GM04503 (cell line): Measurements from ENCODE around the gene ZSCAN26.
"Not testable (repeated sequence)": the region's sequence is repeated elsewhere in the genome, so short reads cannot be mapped to it uniquely, and the experiment has no call there.

ENCODE experiments used
- DNase-seq: peaks from one replicate; pipeline ENCODE4 v3.0.0-alpha.2; 2012; ENCODE audit warnings: low read depth

ZSCAN26 gene

DNA sequence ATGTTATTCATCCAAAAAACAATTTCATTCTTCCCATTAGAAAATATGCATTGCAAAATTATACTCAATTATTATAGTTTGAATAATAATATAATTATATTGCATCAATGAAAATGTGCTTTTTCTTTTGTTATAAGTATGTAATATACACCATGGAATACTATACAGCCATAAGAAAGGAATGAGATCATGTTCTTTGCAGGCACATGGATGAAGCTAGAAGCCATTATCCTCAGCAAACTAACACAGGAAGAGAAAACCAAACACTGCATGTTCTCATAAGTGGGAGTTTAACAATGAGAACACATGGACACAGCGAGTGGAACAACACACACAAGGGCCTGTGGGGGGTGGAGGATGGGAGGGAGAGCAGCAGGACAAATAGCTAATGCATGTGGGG lies 9.9 kb upstream of the ZSCAN26 start:
- no peak for DNase-seq

DNA sequence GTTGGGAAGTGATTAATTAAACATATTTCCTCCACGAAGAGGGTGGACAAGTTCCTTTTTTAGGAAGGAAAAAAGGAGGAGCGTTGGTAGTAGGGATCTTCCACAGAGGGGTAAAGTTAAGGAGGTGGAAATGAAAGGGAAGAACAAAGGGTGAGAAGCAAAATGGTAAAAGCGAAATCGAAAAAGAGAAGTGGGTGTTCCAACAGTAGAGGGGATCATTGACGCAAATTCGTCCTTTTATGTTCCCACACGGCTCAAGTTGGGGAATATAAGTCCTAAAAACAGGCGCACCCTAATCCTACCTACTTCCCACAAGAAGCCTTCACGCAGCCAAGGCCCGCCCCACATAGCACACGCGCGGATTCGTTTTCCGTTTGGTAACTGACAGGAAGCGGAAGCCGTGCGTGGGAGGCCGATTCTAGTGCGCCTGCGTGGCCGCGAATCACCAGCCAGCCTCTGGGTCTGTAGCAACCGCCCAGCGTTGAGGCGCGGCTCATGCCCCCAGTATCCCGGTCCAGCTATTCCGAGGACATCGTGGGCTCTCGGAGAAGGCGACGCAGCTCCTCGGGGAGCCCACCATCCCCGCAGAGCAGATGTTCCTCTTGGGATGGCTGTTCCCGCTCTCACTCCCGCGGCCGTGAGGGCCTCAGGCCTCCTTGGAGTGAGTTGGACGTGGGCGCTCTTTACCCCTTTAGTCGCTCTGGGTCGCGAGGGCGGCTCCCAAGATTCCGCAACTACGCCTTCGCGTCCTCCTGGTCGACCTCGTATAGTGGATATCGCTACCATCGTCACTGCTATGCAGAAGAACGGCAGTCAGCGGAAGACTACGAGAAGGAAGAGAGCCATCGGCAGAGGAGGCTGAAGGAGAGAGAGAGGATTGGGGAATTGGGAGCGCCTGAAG lies 7.8 kb upstream of the ZSCAN26 start, which contains the start of gene NKAPL:
NKAPL (plus strand) TSS at position 421 of the 901 bp plus-strand sequence; CDS start at position 496, 75 bp downstream.
- no peak for DNase-seq

DNA sequence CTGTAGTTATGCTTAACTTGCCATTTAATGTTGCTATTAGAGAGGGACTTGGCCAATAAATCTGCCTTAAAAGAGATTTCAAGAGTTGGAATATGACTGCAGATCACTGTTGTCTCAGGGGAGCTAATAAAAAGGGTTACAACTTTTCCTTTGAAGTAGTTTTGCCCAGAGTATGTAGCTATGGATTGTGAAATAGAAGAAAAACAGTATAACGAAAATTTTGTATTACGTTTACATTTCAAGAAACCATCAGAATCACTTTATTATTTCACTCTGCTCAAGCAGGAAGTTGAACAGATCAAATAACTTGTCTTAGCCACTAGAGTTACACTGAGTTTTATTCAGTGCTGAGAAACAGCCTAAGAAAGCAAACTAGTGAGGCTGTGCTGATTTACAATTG lies 3.0 kb upstream of the ZSCAN26 start:
- DNase-seq = no peak

DNA sequence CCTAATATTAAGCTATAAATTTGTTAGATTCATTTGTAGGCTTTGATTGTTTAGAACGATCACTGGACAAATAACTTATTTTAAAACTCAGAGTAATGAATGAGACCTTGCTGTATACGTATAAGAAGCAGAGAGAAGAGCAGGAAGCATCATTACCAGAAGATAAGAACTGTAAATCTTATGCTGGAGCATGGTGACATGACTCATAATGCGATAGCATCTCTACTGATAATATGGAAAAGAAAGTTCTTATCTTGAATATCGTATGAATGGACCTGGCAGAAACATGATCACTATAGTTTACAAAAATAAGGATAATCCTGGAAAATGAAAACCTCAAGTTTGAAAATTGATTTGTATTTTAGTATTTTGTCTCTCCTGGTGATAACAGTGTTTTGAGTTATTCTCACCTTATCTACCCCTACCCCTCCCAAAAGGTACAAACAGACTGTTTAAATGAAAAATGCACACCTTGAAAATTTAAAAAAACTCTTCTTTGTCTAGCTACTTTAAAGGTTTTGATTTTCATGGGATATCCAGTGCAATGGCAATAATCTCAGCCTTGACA lies 2.0 kb upstream of the ZSCAN26 start:
- no peak for DNase-seq

DNA sequence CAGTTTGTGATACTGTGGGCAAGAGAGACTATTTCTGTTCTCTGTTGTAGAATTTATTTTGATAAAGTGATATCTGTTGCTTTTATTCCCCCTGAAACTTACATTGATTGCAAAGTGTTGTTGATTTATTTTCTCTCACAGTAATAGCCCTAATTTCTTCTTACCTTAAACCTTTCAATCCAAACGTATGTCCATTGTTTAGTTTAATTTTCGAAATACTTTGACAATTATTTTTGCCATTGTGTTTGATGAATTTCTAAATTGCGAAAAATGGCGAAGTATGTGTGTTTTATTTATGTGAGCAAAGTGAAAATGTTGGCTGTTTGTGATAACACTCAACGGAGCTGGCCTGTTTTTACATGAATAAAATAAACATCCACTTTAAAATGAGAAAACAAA lies 381 bp upstream of the ZSCAN26 start:
- DNase-seq = no peak

DNA sequence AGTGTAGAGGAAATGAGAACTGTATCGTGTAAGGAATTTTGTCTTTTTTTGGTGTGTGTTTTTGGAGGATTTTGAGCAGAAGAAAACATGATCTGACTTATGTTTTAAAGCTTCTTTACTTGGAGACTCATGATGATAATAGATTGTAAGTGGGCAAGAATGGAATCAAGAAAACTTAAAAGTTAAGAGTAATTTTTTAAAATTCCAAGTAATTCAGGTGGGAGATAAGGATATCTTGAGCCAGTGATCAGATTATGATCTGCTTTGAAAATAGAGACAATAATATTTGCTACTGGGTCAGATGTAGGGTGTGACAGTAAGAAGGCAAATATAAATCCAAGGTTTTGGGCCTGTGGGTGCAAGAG lies 734 bp downstream of the ZSCAN26 start:
- no peak for DNase-seq

DNA sequence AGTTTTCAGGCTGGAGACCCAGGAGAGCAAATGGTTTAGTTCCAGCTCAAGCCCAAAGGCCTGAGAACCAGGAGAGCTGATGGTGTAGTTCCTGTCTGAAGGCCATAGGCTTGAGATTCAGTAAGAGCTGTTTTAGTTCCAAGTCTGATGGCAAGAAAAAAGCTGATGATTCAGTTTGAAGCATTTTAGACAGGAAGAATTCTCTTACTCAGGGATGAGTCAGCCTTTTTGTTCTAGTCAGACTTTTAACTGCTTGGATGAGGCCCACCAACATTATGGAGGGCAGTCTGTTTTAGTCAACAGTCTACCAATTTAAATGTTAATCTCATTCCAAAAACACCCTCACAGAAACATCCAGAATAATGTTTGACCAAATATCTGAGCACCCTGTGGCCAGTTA lies 2.5 kb downstream of the ZSCAN26 start:
- peak; percentile 79 for DNase-seq

DNA sequence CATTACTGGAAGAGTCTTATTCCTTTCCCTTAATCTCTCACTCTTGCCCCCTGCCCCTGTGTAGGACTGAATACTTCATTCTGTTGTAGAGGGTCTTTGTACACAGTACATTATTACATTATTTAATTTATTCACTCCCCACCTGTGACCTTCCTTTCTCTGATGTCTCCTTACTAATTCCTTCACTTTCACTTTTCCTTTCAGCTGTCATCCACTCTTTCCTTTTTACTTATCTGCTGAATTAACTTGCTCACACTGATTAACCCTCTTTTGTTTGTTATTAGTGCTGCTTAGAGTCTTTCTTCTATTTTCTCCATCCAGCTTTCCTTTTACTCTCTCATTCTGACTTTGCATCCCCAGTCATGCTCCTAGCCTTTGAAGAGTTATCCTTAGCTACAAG lies 7.9 kb downstream of the ZSCAN26 start:
- no peak for DNase-seq

DNA sequence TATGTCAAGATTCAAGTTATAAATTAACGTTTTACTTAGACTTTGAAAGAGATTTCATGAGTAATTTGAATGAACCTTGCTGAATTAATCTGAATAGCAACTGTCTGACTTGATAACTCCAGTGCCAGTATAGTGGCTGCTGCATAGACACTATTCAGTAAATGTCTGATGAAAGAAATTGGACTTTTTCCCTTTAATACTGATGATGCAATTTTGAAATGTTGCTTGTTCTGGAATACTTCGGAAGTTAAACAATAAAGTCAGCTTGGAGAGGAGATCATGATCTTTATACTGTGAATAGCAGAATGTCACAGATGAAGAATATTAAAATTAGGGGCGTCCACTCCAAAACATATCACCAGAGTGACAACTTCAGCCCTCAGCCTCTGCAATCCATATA lies 10.8 kb downstream of the ZSCAN26 start:
- no peak for DNase-seq

DNA sequence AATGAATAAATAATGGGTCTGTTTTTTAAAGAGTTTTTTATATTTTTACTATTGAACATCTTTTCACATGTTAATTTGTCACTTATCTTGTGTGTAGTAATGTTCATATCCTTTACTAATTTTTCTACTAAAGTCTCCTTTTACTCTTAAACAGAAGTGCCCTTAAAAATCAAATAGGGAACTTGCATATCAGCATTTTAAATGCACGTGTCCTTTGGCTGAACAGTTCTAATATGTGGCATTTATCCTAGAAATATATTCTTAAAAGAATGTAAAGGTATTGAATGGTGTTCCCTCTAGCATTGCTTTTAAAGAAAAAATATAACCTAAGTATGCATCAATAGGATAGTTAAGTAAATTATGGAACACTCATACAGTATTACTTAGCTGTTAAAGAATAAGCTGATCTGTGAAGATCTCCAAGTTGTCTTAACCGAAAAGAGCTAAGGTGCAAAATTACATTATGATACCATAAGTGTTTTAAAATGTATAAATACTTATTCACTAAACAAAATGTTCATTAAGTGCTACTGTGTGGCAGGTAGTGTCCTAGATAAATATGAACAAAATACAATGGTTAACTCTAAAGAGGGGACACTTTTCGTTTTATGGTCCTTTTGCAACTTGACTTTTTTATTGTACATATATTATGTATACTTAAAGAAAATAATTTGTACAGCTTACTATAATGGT lies 13.8 kb downstream of the ZSCAN26 start:
- DNase-seq = no peak

DNA sequence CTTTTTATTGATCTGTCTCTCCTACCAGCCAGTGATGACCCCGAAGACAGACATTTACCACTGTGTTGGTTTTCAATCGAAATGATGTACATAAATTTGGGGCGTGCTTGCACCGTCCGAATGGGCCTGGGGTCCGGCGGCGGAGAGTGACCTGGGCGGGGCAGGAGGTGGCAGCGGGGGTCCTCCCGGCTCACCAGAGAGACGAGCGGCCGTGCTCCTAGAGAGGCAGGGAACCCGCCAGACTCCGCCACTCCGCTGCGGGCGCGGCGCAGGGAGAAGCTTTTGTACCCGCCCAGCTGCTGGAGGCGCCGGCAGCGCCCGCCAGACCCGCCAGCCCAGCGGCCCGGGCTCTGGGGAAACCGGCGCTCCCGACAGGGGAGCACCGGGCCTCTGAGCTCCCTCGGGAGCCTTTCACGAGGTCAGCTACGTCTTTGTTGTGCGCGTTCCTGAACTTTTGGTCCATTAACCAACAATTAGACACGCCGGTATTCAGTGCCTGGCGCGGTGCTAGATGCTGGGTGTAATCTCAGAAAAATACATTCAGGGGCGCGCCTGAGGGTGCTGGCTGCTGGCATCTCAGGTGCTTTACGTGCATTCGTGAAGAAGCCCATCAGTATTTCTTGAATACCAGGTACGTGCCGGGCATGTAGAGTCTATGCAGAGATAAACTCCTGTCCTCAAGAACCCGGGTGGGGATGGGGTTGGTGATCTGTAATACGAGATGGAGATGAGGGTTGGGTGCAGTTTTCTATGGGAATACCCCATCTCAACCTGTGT lies 14.5 kb downstream of the ZSCAN26 start, which contains the start of gene PGBD1:
PGBD1 (plus strand) TSS at position 285 of the 777 bp plus-strand sequence. CDS start 2,242 bp downstream, outside the sequence.
- peak; percentile 11 for DNase-seq

DNA sequence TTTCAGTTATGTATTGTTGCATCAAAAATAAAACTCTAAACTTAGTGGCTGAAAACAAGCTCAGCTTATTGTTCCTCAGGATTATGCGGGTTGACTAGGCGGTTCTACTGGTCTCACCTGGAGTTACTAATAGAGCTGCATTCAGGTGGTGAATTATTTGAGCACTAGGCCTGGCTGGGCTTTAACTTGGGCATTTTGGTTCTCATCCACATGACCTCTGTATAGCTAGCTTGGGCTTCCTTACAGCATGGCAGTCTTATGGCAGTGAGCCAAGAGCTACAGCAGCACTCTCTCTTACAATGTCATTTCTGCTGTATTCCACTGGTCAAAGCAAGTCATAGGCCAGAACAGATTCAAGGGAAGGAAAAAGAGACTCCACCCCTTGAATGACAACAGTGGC lies 16.0 kb downstream of the ZSCAN26 start:
- DNase-seq = no peak

DNA sequence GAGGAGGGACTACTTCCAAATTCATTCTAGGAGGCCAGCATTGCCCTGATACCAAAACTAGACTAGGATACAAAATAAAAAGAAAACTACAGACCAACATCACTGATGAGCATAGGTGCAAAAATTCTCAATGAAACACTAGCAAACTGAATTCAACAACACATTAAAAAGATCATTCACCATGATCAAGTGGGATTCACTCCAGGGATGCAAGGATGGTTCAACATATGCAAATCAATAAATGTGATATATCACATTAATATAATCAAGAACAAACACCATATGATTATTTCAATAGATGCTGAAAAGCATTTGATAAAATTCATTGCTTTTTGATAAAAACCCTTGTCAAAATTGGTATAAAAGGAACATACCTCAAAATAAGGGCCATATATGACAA lies 24.6 kb downstream of the ZSCAN26 start:
- no peak for DNase-seq

DNA sequence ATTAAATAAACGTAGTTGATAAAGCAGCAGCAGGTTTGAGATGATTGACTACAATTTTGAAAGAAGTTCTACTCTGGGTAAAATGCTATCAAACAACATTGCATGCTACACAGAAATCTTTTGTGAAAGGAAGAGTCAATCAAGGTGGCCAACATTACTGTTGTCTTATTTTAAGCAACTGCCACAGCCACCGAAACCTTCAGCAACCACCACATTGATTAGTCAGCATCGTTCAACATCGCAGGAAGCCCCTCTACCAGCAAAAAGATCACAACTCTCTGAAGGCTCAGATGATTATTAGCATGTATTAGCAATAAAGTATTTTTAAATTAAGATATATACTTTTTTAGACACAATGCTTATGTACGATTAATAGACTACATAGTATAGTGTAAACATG lies 28.4 kb downstream of the ZSCAN26 start:
- no peak for DNase-seq

DNA sequence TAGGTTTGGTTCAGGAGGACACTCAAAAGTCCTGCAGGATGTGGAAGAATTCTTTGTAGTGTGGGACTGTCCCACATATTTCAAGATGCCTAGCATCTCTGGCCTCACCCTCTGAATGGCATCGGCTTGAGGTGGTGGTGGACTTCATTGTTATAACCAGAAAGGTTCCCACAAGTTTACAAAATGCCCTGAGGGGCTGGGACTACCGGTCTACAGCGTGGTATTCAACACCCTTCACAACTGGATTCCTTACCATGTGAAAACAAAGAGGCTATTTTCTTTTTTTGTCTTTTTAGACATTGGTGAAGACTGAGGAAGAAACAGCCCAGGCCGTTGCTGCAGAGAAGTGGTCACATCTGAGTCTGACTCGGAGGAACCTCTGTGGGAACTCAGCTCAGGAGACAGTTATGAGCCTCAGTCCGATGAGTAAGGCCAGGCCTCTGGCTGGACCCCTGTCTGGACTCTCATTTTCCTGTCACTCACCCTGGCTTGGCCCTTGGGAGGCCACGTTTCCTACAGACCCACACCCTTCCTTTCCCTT lies 29.6 kb downstream of the ZSCAN26 start:
- DNase-seq = no peak

DNA sequence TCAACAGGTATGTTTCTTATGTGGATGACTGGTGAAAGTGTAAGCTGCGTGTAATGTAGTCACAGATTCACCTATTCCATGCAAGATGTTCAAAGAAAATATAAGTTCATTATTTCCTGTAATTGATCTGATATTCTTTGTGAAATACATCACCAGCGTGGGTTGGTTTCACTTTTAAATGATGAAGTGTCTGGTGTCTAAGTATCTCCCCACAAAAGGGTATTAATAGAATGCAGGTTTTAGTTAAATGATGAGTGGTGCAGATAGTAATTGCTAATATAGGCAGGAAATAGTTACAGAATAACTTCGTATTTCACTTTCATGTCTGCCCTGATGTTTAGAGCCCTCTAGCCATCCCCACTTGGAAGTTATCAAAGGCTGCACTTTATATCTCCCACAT lies 36.6 kb downstream of the ZSCAN26 start:
- no peak for DNase-seq

DNA sequence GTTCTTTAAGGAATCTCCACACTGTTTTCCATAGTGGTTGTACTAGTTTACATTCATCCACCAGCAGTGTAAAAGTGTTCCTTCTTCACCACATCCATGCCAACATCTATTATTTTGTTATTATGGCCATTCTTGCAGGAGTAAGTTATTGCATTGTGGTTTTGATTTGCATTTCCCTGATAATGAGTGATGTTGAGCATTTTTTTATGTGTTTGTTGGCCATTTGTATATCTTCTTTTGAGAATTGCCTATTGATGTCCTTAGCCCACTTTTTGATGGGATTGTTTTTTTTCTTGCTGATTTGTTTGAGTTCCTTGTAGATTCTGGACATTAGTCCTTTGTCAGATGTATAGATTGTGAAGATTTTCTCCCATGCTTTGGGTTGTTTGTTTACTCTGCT lies 39.4 kb downstream of the ZSCAN26 start:
- DNase-seq = not testable (repeated sequence)

DNA sequence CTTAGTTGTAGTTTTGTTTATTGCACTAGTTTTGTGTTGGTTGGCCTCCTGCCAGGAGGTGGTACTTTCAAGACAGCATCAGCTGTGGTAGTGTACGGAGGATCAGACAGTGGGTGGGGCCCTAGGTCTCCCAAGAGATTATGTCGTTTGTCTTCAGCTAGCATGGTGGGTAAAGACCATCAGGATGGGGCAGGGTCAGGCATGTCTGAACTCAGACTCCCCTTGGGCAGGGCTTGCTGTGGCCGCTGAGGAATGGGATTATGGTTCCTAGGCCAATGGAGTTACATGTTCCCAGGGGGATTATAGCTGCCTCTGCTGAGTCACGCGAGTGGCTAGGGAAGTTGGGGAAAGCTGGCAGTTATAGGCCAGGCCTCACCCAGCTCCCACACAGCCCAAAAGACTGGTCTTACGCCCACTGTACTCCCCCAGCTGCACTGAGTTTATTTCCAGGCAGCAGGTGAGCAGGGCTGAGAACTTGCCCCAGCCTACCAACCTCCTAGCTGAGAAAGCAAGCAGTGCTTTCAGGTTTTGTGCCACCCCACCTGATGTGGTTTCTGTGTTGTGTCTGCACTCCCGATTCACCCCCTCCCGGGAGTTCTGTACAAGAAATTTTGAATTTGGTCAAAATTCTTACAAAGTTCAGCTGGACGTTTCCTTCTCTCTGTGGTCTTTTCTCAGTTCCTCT lies 44.3 kb downstream of the ZSCAN26 start:
- no peak for DNase-seq

DNA sequence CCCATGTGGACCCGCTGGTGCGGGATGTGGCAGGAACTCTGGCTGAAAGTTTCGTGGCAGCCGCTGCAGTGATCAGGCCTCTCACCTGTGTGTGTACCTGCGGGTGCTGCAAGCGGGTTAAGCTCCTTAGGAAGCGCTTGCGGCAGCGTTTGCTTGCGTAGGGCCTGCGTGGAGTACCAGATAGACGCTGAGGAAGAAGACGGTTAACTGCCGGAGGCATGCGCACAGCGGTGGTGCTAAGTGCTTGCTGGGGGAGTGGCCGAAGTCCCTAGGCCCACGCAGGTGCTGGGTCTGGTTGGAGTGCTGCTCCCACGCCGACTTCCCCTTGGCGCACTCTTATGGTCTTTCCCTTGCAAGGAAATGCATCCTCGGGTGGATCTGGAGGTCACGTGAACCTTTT lies 46.0 kb downstream of the ZSCAN26 start:
- DNase-seq = no peak

DNA sequence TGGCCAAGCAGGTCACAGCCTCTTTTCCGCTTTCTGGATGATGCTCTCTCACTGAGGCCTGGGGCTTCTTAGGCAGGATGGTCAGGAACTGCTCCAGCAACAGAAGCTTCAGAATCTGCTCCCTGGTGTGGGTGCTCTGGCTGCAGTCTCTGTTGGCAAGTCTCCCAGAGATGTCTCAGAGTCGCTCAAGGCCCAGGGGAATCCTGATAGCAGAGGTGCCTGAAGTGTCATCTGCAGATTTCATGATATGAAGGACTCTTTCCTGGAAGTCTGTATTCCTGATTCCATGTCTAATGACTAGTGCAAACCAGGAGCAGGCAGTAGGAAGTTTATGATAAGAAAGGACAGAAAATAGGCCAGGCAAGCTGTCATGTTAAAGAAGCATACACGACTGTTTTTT lies 48.7 kb downstream of the ZSCAN26 start:
- no peak for DNase-seq

DNA sequence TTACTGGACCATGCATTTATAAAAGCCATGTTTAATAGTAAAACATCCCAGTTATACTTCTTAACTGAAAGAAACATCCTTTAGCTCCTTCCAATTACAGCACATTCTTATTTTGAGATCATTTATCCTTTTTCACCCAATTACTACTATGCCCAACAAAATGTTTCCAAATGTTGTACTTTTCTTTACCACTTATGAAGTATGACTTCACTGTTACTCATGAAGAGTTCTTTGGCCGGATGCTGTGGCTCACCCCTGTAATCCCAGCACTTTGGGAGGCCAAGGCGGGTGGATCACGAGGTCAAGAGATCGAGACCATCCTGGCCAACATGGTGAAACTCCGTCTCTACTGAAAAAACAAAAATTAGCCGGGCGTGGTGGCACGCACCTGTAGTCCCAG lies 50.9 kb downstream of the ZSCAN26 start:
- not testable (repeated sequence) for DNase-seq
